ENCODE measurements around the gene PRAMEF10.
"Not testable (repeated sequence)": the region's sequence is repeated elsewhere in the genome, so short reads cannot be mapped to it uniquely, and the experiment has no call there.

The PRAMEF10 gene

GRCh38 chr1:12878453-12878852 is 19.6 kb downstream of the PRAMEF10 start:
- H3K9ac ChIP-seq (ENCODE audit: low read depth, low read length, poor library complexity); H2BK5ac ChIP-seq (ENCODE audit: low read length); H3K4me3 ChIP-seq (ENCODE audit: low read length in 2 of 2); H2AK5ac ChIP-seq (ENCODE audit: low read depth, low read length); H2BK120ac ChIP-seq (ENCODE audit: low read depth, low read length); H2AFZ ChIP-seq (ENCODE audit: low read length); H3K79me1 ChIP-seq (ENCODE audit: low read depth, low read length); H4K8ac ChIP-seq (ENCODE audit: low read depth, low read length); H3K36me3 ChIP-seq (replicated peaks in 1 of 2; ENCODE audit: control insufficient read depth in 2 of 2, insufficient read depth in 2 of 2, low read length in 2 of 2); H2BK15ac ChIP-seq (ENCODE audit: low read length); H3K27ac ChIP-seq (replicated peaks; ENCODE audit: low read length); H3K4ac ChIP-seq (ENCODE audit: low read length); DNase-seq (ENCODE audit: low spot score); H3K18ac ChIP-seq (ENCODE audit: low read length); H3K27me3 ChIP-seq (ENCODE audit: control insufficient read depth in 3 of 3, insufficient read depth in 3 of 3, low read depth in 1 of 3, low read length in 3 of 3); H3K23ac ChIP-seq (ENCODE audit: low read depth, low read length, poor library complexity); H2BK12ac ChIP-seq (ENCODE audit: low read length); H3K4me2 ChIP-seq (ENCODE audit: insufficient read depth, low read length, poor library complexity, severe bottlenecking); H3K4me1 ChIP-seq (ENCODE audit: control insufficient read depth in 2 of 2, insufficient read depth in 1 of 2, low read depth in 1 of 2, low read length in 2 of 2); H4K91ac ChIP-seq (ENCODE audit: low read depth, low read length, poor library complexity); H3K14ac ChIP-seq (ENCODE audit: low read length); H3K9me3 ChIP-seq (replicated peaks in 1 of 2; ENCODE audit: control insufficient read depth in 2 of 2, insufficient read depth in 1 of 2, low read depth in 1 of 2, low read length in 2 of 2): not testable (repeated sequence)
- no CpG with 5 or more reads among the region's 4 CpGs for WGBS, 2 donors (ENCODE audit: extremely low coverage in 2 of 2, insufficient read length in 2 of 2, insufficient replicate concordance in 1 of 2)

- not testable (repeated sequence) for H3K27me3 ChIP-seq (ENCODE audit: control insufficient read depth in 3 of 3, insufficient read depth in 3 of 3, low read depth in 1 of 3, low read length in 3 of 3); H3K4me1 ChIP-seq (ENCODE audit: control insufficient read depth in 2 of 2, insufficient read depth in 1 of 2, low read depth in 1 of 2, low read length in 2 of 2); H2BK15ac ChIP-seq (ENCODE audit: low read length); H3K9ac ChIP-seq (ENCODE audit: low read depth, low read length, poor library complexity); H4K8ac ChIP-seq (ENCODE audit: low read depth, low read length); H2AK5ac ChIP-seq (ENCODE audit: low read depth, low read length); H2BK12ac ChIP-seq (ENCODE audit: low read length); H3K4me3 ChIP-seq (ENCODE audit: low read length in 2 of 2); H3K4me2 ChIP-seq (ENCODE audit: insufficient read depth, low read length, poor library complexity, severe bottlenecking); DNase-seq (ENCODE audit: low spot score); H2BK120ac ChIP-seq (ENCODE audit: low read depth, low read length); H3K9me3 ChIP-seq (replicated peaks in 1 of 2; ENCODE audit: control insufficient read depth in 2 of 2, insufficient read depth in 1 of 2, low read depth in 1 of 2, low read length in 2 of 2); H3K23ac ChIP-seq (ENCODE audit: low read depth, low read length, poor library complexity); H3K36me3 ChIP-seq (replicated peaks in 1 of 2; ENCODE audit: control insufficient read depth in 2 of 2, insufficient read depth in 2 of 2, low read length in 2 of 2); H3K79me1 ChIP-seq (ENCODE audit: low read depth, low read length); H3K4ac ChIP-seq (ENCODE audit: low read length); H3K14ac ChIP-seq (ENCODE audit: low read length); H3K27ac ChIP-seq (replicated peaks; ENCODE audit: low read length); H4K91ac ChIP-seq (ENCODE audit: low read depth, low read length, poor library complexity); H2AFZ ChIP-seq (ENCODE audit: low read length); H2BK5ac ChIP-seq (ENCODE audit: low read length); H3K18ac ChIP-seq (ENCODE audit: low read length)
- WGBS, 2 donors (ENCODE audit: extremely low coverage in 2 of 2, insufficient read length in 2 of 2, insufficient replicate concordance in 1 of 2): no CpG with 5 or more reads among the region's 7 CpGs
Measured at GRCh38 chr1:12863131-12863880, 34.8 kb downstream of the PRAMEF10 start.

DNA sequence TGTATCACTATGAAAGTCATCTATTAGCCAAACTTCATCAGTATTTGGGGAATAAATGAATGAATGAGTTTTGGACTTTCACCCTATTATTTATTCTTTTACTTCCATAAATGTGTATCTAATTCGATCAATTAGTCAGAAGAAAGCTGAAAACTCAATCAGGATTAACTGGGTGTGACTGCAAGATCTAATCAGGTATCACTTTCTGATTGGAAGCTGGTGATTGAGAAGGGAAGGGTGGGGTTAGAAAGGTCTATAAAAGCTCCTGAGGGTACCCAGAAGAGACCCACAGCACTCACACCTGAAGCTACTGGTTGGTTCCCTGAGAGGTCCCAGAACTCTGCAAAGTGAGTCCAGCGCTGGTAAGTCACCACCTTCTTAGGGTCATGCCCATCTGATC is 41.3 kb downstream of the PRAMEF10 start, which contains the start of gene PRAMEF2:
Gene PRAMEF2 (plus strand): TSS at position 301 of the 400 bp plus-strand sequence. CDS start 1,924 bp downstream, outside the sequence.
- not testable (repeated sequence) for H3K14ac ChIP-seq (ENCODE audit: low read length); H3K23ac ChIP-seq (ENCODE audit: low read depth, low read length, poor library complexity); H2BK120ac ChIP-seq (ENCODE audit: low read depth, low read length); H2BK15ac ChIP-seq (ENCODE audit: low read length); H3K9me3 ChIP-seq (replicated peaks in 1 of 2; ENCODE audit: control insufficient read depth in 2 of 2, insufficient read depth in 1 of 2, low read depth in 1 of 2, low read length in 2 of 2); H2BK5ac ChIP-seq (ENCODE audit: low read length); H3K4ac ChIP-seq (ENCODE audit: low read length); H3K4me2 ChIP-seq (ENCODE audit: insufficient read depth, low read length, poor library complexity, severe bottlenecking); H3K27ac ChIP-seq (replicated peaks; ENCODE audit: low read length); H3K36me3 ChIP-seq (replicated peaks in 1 of 2; ENCODE audit: control insufficient read depth in 2 of 2, insufficient read depth in 2 of 2, low read length in 2 of 2); DNase-seq (ENCODE audit: low spot score); H3K79me1 ChIP-seq (ENCODE audit: low read depth, low read length); H3K9ac ChIP-seq (ENCODE audit: low read depth, low read length, poor library complexity); H3K18ac ChIP-seq (ENCODE audit: low read length); H4K8ac ChIP-seq (ENCODE audit: low read depth, low read length); H3K4me1 ChIP-seq (ENCODE audit: control insufficient read depth in 2 of 2, insufficient read depth in 1 of 2, low read depth in 1 of 2, low read length in 2 of 2); H2BK12ac ChIP-seq (ENCODE audit: low read length); H2AK5ac ChIP-seq (ENCODE audit: low read depth, low read length); H3K27me3 ChIP-seq (ENCODE audit: control insufficient read depth in 3 of 3, insufficient read depth in 3 of 3, low read depth in 1 of 3, low read length in 3 of 3); H3K4me3 ChIP-seq (ENCODE audit: low read length in 2 of 2); H4K91ac ChIP-seq (ENCODE audit: low read depth, low read length, poor library complexity); H2AFZ ChIP-seq (ENCODE audit: low read length)
- no CpG with 5 or more reads among the region's 2 CpGs for whole genome bisulfite sequencing, 2 donors (ENCODE audit: extremely low coverage in 2 of 2, insufficient read length in 2 of 2, insufficient replicate concordance in 1 of 2)

GRCh38 chr1:12851779-12852178 is 46.3 kb downstream of the PRAMEF10 start:
- no peak overlapping the region for H3K9ac ChIP-seq (ENCODE audit: low read depth, low read length, poor library complexity)
- no peak overlapping the region for H2BK12ac ChIP-seq (ENCODE audit: low read length)
- WGBS, 2 donors (ENCODE audit: extremely low coverage in 2 of 2, insufficient read length in 2 of 2, insufficient replicate concordance in 1 of 2): no CpG with 5 or more reads among the region's 4 CpGs
- H3K9me3 ChIP-seq (replicated peaks in 1 of 2; ENCODE audit: control insufficient read depth in 2 of 2, insufficient read depth in 1 of 2, low read depth in 1 of 2, low read length in 2 of 2): peaks cover 0 to 2% of the 10 kb centered on the region in 2 donors
- no peak overlapping the region for H3K18ac ChIP-seq (ENCODE audit: low read length)
- no peak overlapping the region for H2AK5ac ChIP-seq (ENCODE audit: low read depth, low read length)
- no peak for DNase-seq (ENCODE audit: low spot score)
- H3K27me3 ChIP-seq (ENCODE audit: control insufficient read depth in 3 of 3, insufficient read depth in 3 of 3, low read depth in 1 of 3, low read length in 3 of 3): no peaks in the 10 kb centered on the region
- no peak overlapping the region for H3K4ac ChIP-seq (ENCODE audit: low read length)
- no peaks in the 10 kb centered on the region for H3K79me1 ChIP-seq (ENCODE audit: low read depth, low read length)
- H3K36me3 ChIP-seq (replicated peaks in 1 of 2; ENCODE audit: control insufficient read depth in 2 of 2, insufficient read depth in 2 of 2, low read length in 2 of 2): no peaks in the 10 kb centered on the region
- H2BK5ac ChIP-seq (ENCODE audit: low read length): no peak overlapping the region
- no peak overlapping the region for H4K8ac ChIP-seq (ENCODE audit: low read depth, low read length)
- H3K14ac ChIP-seq (ENCODE audit: low read length): no peak overlapping the region
- no peak overlapping the region for H3K23ac ChIP-seq (ENCODE audit: low read depth, low read length, poor library complexity)
- no peak overlapping the region for H2BK120ac ChIP-seq (ENCODE audit: low read depth, low read length)
- no peak overlapping the region for H3K4me2 ChIP-seq (ENCODE audit: insufficient read depth, low read length, poor library complexity, severe bottlenecking)
- H3K4me1 ChIP-seq (ENCODE audit: control insufficient read depth in 2 of 2, insufficient read depth in 1 of 2, low read depth in 1 of 2, low read length in 2 of 2): no peaks in the 10 kb centered on the region
- H3K27ac ChIP-seq (replicated peaks; ENCODE audit: low read length): no peak overlapping the region
- no peak overlapping the region for H3K4me3 ChIP-seq (ENCODE audit: low read length in 2 of 2)
- H4K91ac ChIP-seq (ENCODE audit: low read depth, low read length, poor library complexity): no peak overlapping the region
- no peak overlapping the region for H2AFZ ChIP-seq (ENCODE audit: low read length)
- no peak overlapping the region for H2BK15ac ChIP-seq (ENCODE audit: low read length)
